Measurements from ENCODE around the gene CXorf66.
"Not testable (repeated sequence)": the region's sequence is repeated elsewhere in the genome, so short reads cannot be mapped to it uniquely, and the experiment has no call there.

CXorf66 gene

GRCh38 chrX:139924696-139925095 lies 40.6 kb downstream of the CXorf66 start:
- H3K27me3 ChIP-seq (ENCODE audit: control insufficient read depth, insufficient read depth, low read length): no peaks in the 10 kb centered on the region
- no peak overlapping the region for H3K27ac ChIP-seq (ENCODE audit: low read depth, low read length)
- no peak overlapping the region for H3K4me3 ChIP-seq (ENCODE audit: low read depth, low read length)
- no peaks in the 10 kb centered on the region for H3K9me3 ChIP-seq (ENCODE audit: control insufficient read depth, insufficient read depth, low read depth, low read length)
- peaks cover 32% of the 10 kb centered on the region for H3K4me1 ChIP-seq (ENCODE audit: control insufficient read depth, insufficient read depth, low read length)
- H3K9ac ChIP-seq (ENCODE audit: low read length): no peak overlapping the region
- no peaks in the 10 kb centered on the region; the same call in 1 of the 2 replicates for H3K36me3 ChIP-seq (ENCODE audit: control insufficient read depth, insufficient read depth, low read length)

- no peaks in the 10 kb centered on the region for H3K9me3 ChIP-seq (ENCODE audit: control insufficient read depth, insufficient read depth, low read depth, low read length)
- H3K36me3 ChIP-seq (ENCODE audit: control insufficient read depth, insufficient read depth, low read length): no peaks in the 10 kb centered on the region; the same call in 1 of the 2 replicates
- H3K4me3 ChIP-seq (ENCODE audit: low read depth, low read length): no peak overlapping the region
- no peaks in the 10 kb centered on the region for H3K27me3 ChIP-seq (ENCODE audit: control insufficient read depth, insufficient read depth, low read length)
- no peak overlapping the region for H3K9ac ChIP-seq (ENCODE audit: low read length)
- peaks cover 30% of the 10 kb centered on the region for H3K4me1 ChIP-seq (ENCODE audit: control insufficient read depth, insufficient read depth, low read length)
- H3K27ac ChIP-seq (ENCODE audit: low read depth, low read length): no peak overlapping the region
Measured at GRCh38 chrX:139924069-139924695, 41.1 kb downstream of the CXorf66 start.

- not testable (repeated sequence) for H3K4me3 ChIP-seq (ENCODE audit: low read depth, low read length); H3K9me3 ChIP-seq (ENCODE audit: control insufficient read depth, insufficient read depth, low read depth, low read length); H3K36me3 ChIP-seq (ENCODE audit: control insufficient read depth, insufficient read depth, low read length); H3K27ac ChIP-seq (ENCODE audit: low read depth, low read length); H3K9ac ChIP-seq (ENCODE audit: low read length); H3K27me3 ChIP-seq (ENCODE audit: control insufficient read depth, insufficient read depth, low read length)
- H3K4me1 ChIP-seq (ENCODE audit: control insufficient read depth, insufficient read depth, low read length): peaks cover 20% of the 10 kb centered on the region
Measured at GRCh38 chrX:139921142-139921541, 44.2 kb downstream of the CXorf66 start.

GRCh38 chrX:139920316-139920715 lies 45.0 kb downstream of the CXorf66 start:
- Histone ChIP-seq H3K9ac (ENCODE audit: low read length) (no peak overlapping the region), H3K36me3 (ENCODE audit: control insufficient read depth, insufficient read depth, low read length) (no peaks in the 10 kb centered on the region; the same call in 1 of the 2 replicates), H3K9me3 (ENCODE audit: control insufficient read depth, insufficient read depth, low read depth, low read length) (no peaks in the 10 kb centered on the region), H3K4me1 (ENCODE audit: control insufficient read depth, insufficient read depth, low read length) (peaks cover 14% of the 10 kb centered on the region), H3K27me3 (ENCODE audit: control insufficient read depth, insufficient read depth, low read length) (no peaks in the 10 kb centered on the region), H3K27ac (ENCODE audit: low read depth, low read length) (no peak overlapping the region), H3K4me3 (ENCODE audit: low read depth, low read length) (no peak overlapping the region)

GRCh38 chrX:139914421-139914820 lies 50.9 kb downstream of the CXorf66 start:
- H3K27ac ChIP-seq (ENCODE audit: low read depth, low read length): no peak overlapping the region
- no peaks in the 10 kb centered on the region for H3K27me3 ChIP-seq (ENCODE audit: control insufficient read depth, insufficient read depth, low read length)
- peaks cover 39% of the 10 kb centered on the region for H3K4me1 ChIP-seq (ENCODE audit: control insufficient read depth, insufficient read depth, low read length)
- H3K9ac ChIP-seq (ENCODE audit: low read length): no peak overlapping the region
- H3K36me3 ChIP-seq (ENCODE audit: control insufficient read depth, insufficient read depth, low read length): no peaks in the 10 kb centered on the region
- no peak overlapping the region for H3K4me3 ChIP-seq (ENCODE audit: low read depth, low read length)
- H3K9me3 ChIP-seq (ENCODE audit: control insufficient read depth, insufficient read depth, low read depth, low read length): no peaks in the 10 kb centered on the region

GRCh38 chrX:139909712-139910111 lies 55.6 kb downstream of the CXorf66 start:
- Histone ChIP-seq H3K9ac (ENCODE audit: low read length) (no peak overlapping the region), H3K36me3 (ENCODE audit: control insufficient read depth, insufficient read depth, low read length) (no peaks in the 10 kb centered on the region), H3K4me3 (ENCODE audit: low read depth, low read length) (no peak overlapping the region), H3K9me3 (ENCODE audit: control insufficient read depth, insufficient read depth, low read depth, low read length) (no peaks in the 10 kb centered on the region), H3K4me1 (ENCODE audit: control insufficient read depth, insufficient read depth, low read length) (peaks cover 45% of the 10 kb centered on the region), H3K27ac (ENCODE audit: low read depth, low read length) (no peak overlapping the region), H3K27me3 (ENCODE audit: control insufficient read depth, insufficient read depth, low read length) (no peaks in the 10 kb centered on the region)

- Histone ChIP-seq H3K4me3 (ENCODE audit: low read depth, low read length) (no peak overlapping the region), H3K9ac (ENCODE audit: low read length) (no peak overlapping the region), H3K36me3 (ENCODE audit: control insufficient read depth, insufficient read depth, low read length) (no peaks in the 10 kb centered on the region), H3K27ac (ENCODE audit: low read depth, low read length) (no peak overlapping the region), H3K4me1 (ENCODE audit: control insufficient read depth, insufficient read depth, low read length) (peaks cover 35% of the 10 kb centered on the region), H3K27me3 (ENCODE audit: control insufficient read depth, insufficient read depth, low read length) (no peaks in the 10 kb centered on the region), H3K9me3 (ENCODE audit: control insufficient read depth, insufficient read depth, low read depth, low read length) (no peaks in the 10 kb centered on the region)
Measured at GRCh38 chrX:139907078-139907477, 58.2 kb downstream of the CXorf66 start.

GRCh38 chrX:139905743-139906142 lies 59.6 kb downstream of the CXorf66 start:
- H3K4me1 ChIP-seq (ENCODE audit: control insufficient read depth, insufficient read depth, low read length): peaks cover 36% of the 10 kb centered on the region
- no peaks in the 10 kb centered on the region for H3K36me3 ChIP-seq (ENCODE audit: control insufficient read depth, insufficient read depth, low read length)
- no peak overlapping the region for H3K4me3 ChIP-seq (ENCODE audit: low read depth, low read length)
- no peak overlapping the region for H3K9ac ChIP-seq (ENCODE audit: low read length)
- H3K27ac ChIP-seq (ENCODE audit: low read depth, low read length): no peak overlapping the region
- no peaks in the 10 kb centered on the region for H3K9me3 ChIP-seq (ENCODE audit: control insufficient read depth, insufficient read depth, low read depth, low read length)
- H3K27me3 ChIP-seq (ENCODE audit: control insufficient read depth, insufficient read depth, low read length): no peaks in the 10 kb centered on the region
